Testis (tissue), 2 donors: ENCODE data around the gene MRNIP.

Experiments used
- POLR2A ChIP-seq: fragments of 450-650 bp; IDR thresholded peaks from one replicate; pipeline ENCODE4 v1.6.1; 2017; ENCODE audit warnings: antibody characterized with exemption, mild to moderate bottlenecking, moderate library complexity
- TF ChIP-seq, protein P1 (sequence below), 3 experiments: fragments of 450-650 bp in 2 of 3; fragments of 200-600 bp in 1 of 3; sonication (generic) in 1 of 3; IDR thresholded peaks; one replicate each; pipeline ENCODE4 v1.5.1; 2016 to 2019; ENCODE audit warnings: antibody characterized with exemption in 3 of 3, mild to moderate bottlenecking in 2 of 3, moderate library complexity in 1 of 3

DNA sequence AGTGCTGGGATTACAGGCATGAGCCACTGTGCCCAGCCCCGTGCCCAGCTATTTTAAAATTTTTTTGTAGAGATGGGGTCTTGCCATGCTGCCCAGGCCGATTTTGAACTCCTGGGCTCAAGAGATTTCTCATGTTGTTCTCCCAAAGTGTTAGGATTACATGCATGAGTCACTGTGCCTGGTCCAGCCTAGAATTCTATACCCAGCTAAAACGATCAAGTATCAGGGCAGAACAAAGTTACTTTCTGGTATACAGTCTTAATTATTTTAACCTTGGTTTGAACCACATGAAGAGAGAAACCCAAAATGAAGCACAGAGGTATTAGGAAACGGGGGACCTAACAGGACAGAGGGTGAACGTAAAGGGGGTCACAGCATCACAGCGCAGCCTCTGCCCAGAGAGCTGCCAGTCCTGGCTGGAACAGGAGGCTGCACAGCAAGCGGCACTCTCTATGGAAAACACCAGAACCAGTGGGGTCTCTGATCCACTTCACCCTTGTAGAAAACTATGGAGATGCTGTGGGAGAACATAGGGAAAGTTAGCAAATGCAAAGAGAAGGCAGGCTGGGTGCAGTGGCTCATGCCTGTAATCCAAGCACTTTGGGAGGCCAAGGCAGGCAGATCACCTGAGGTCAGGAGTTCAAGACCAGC is 27.7 kb downstream of the MRNIP start:
- TF ChIP-seq, protein P1, sequence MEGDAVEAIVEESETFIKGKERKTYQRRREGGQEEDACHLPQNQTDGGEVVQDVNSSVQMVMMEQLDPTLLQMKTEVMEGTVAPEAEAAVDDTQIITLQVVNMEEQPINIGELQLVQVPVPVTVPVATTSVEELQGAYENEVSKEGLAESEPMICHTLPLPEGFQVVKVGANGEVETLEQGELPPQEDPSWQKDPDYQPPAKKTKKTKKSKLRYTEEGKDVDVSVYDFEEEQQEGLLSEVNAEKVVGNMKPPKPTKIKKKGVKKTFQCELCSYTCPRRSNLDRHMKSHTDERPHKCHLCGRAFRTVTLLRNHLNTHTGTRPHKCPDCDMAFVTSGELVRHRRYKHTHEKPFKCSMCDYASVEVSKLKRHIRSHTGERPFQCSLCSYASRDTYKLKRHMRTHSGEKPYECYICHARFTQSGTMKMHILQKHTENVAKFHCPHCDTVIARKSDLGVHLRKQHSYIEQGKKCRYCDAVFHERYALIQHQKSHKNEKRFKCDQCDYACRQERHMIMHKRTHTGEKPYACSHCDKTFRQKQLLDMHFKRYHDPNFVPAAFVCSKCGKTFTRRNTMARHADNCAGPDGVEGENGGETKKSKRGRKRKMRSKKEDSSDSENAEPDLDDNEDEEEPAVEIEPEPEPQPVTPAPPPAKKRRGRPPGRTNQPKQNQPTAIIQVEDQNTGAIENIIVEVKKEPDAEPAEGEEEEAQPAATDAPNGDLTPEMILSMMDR (IDR thresholded peaks at IDR 0.05): no peak
- no peak for TF ChIP-seq POLR2A
